Measurements from ENCODE around the gene NTS. TPM values are rescaled to one million over a fixed set of nuclear protein-coding genes. Genes with fewer than 3 reads are reported as not detected.

Gene NTS
- total and polyA plus RNA-seq, 4 donors: 0.08 to 4.2 (median 0.17) TPM

DNA sequence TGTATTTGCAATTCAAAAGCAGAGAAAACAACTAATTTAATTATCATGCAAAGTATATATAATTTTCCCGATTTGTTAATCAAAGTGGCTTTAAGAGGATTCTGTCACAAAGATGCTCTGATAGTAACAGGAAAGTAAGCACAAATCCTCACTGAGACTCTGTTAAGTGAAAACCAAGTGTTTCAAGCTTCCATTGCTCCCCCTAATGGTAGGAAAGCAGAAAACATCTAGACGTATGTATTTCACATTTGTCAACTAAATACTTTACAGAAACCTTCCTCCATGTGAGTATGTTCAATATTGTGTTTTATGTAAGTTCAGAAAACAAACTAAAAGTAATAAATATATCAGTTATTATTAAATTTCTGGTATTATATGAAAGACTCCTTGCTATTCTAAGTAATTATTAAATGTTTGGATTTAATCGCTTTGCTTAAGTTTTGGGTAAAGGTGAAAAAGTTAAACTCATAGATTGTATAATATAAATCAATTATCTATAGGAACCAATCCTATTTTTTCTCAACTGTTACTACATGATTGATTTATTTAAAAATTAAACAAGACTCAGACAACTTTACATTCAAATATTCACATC is 1.5 kb upstream of the NTS start:
- no peak overlapping the region for H3K4me3 ChIP-seq (ENCODE audit: low read depth in 1 of 3, low read length in 3 of 3)
- H3K9ac ChIP-seq (ENCODE audit: low read depth in 1 of 2, low read length in 2 of 2): no peak overlapping the region

GRCh38 chr12:85877459-85877858 is 3.4 kb downstream of the NTS start:
- Histone ChIP-seq H3K27me3 (ENCODE audit: control insufficient read depth in 4 of 4, insufficient read depth in 4 of 4, low read length in 3 of 4) (no peaks in the 10 kb centered on the region), H3K4me3 (ENCODE audit: low read depth in 1 of 3, low read length in 3 of 3) (no peak overlapping the region), H3K9me3 (ENCODE audit: control insufficient read depth in 4 of 4, low read length in 3 of 4) (no peaks in the 10 kb centered on the region), H3K27ac (ENCODE audit: low read depth in 1 of 2, low read length in 2 of 2) (no peak overlapping the region), H3K4me1 (ENCODE audit: control insufficient read depth in 4 of 4, insufficient read depth in 4 of 4, low read length in 3 of 4) (no peaks in the 10 kb centered on the region), H3K36me3 (ENCODE audit: control insufficient read depth in 4 of 4, insufficient read depth in 3 of 4, low read depth in 1 of 4, low read length in 3 of 4) (no peaks in the 10 kb centered on the region), H3K9ac (ENCODE audit: low read depth in 1 of 2, low read length in 2 of 2) (no peak overlapping the region)
- WGBS: 65% methylated on average over 3 of the region's 3 CpGs
- no peak for DNase-seq (ENCODE audit: low spot score)
- TF ChIP-seq TAF1 (conservative IDR thresholded peaks at IDR 0.05): no peak
- no peak for TF ChIP-seq CTCF (IDR thresholded peaks at IDR 0.05; ENCODE audit: low read depth, low read length, missing input control)
- TF ChIP-seq NR2F2 (IDR thresholded peaks at IDR 0.05): no peak
- no peak for TF ChIP-seq JUND (IDR thresholded peaks at IDR 0.05)
- TF ChIP-seq, protein P1, sequence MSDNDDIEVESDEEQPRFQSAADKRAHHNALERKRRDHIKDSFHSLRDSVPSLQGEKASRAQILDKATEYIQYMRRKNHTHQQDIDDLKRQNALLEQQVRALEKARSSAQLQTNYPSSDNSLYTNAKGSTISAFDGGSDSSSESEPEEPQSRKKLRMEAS (IDR thresholded peaks at IDR 0.05): no peak
- TF ChIP-seq RXRA (IDR thresholded peaks at IDR 0.05): no peak
- no peak for TF ChIP-seq SP1 (IDR thresholded peaks at IDR 0.05)
- TF ChIP-seq EGR1 (IDR thresholded peaks at IDR 0.05; ENCODE audit: low read depth in 2 of 2): no peak
- no peak for TF ChIP-seq HNF4G (IDR thresholded peaks at IDR 0.05)
- TF ChIP-seq GABPA (IDR thresholded peaks at IDR 0.05 in 1 of 2, conservative IDR thresholded peaks at IDR 0.05 in 1 of 2): no peak
- no peak for TF ChIP-seq RAD21 (IDR thresholded peaks at IDR 0.05)
- TF ChIP-seq FOXA2 (IDR thresholded peaks at IDR 0.05): no peak
- TF ChIP-seq FOXA1 (IDR thresholded peaks at IDR 0.05): no peak
- no peak for TF ChIP-seq HNF4A (conservative IDR thresholded peaks at IDR 0.05)
- TF ChIP-seq REST (IDR thresholded peaks at IDR 0.05): no peak

More for the DNA sequence above, 1.5 kb upstream of the NTS start:
- Histone ChIP-seq H3K27ac (ENCODE audit: low read depth in 1 of 2, low read length in 2 of 2) (no peak overlapping the region), H3K9me3 (ENCODE audit: control insufficient read depth in 4 of 4, low read length in 3 of 4) (no peaks in the 10 kb centered on the region), H3K27me3 (ENCODE audit: control insufficient read depth in 4 of 4, insufficient read depth in 4 of 4, low read length in 3 of 4) (peaks cover 0 to 5% (median 2%) of the 10 kb centered on the region in 4 donors), H3K4me1 (ENCODE audit: control insufficient read depth in 4 of 4, insufficient read depth in 4 of 4, low read length in 3 of 4) (no peaks in the 10 kb centered on the region), H3K36me3 (ENCODE audit: control insufficient read depth in 4 of 4, insufficient read depth in 3 of 4, low read depth in 1 of 4, low read length in 3 of 4) (no peaks in the 10 kb centered on the region)
- no peak for DNase-seq (ENCODE audit: low spot score)
- TF ChIP-seq, protein P2, sequence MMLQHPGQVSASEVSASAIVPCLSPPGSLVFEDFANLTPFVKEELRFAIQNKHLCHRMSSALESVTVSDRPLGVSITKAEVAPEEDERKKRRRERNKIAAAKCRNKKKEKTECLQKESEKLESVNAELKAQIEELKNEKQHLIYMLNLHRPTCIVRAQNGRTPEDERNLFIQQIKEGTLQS (IDR thresholded peaks at IDR 0.05): no peak
- TF ChIP-seq, protein P1 (IDR thresholded peaks at IDR 0.05): no peak
- peak; percentile 59 for TF ChIP-seq CTCF (IDR thresholded peaks at IDR 0.05; ENCODE audit: low read depth, low read length, missing input control)
- TF ChIP-seq RAD21 (IDR thresholded peaks at IDR 0.05): peak; percentile 76 to 83
- no peak for TF ChIP-seq HNF4G (IDR thresholded peaks at IDR 0.05)
- TF ChIP-seq, protein P3, sequence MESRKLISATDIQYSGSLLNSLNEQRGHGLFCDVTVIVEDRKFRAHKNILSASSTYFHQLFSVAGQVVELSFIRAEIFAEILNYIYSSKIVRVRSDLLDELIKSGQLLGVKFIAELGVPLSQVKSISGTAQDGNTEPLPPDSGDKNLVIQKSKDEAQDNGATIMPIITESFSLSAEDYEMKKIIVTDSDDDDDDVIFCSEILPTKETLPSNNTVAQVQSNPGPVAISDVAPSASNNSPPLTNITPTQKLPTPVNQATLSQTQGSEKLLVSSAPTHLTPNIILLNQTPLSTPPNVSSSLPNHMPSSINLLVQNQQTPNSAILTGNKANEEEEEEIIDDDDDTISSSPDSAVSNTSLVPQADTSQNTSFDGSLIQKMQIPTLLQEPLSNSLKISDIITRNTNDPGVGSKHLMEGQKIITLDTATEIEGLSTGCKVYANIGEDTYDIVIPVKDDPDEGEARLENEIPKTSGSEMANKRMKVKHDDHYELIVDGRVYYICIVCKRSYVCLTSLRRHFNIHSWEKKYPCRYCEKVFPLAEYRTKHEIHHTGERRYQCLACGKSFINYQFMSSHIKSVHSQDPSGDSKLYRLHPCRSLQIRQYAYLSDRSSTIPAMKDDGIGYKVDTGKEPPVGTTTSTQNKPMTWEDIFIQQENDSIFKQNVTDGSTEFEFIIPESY (IDR thresholded peaks at IDR 0.05): no peak
- TF ChIP-seq JUND (IDR thresholded peaks at IDR 0.05): no peak
- no peak for TF ChIP-seq FOXA2 (IDR thresholded peaks at IDR 0.05)
- TF ChIP-seq FOXA1 (IDR thresholded peaks at IDR 0.05): no peak
- WGBS: 32% methylated on average over 3 of the region's 3 CpGs

Data from liver (tissue), 9 donors.